NCI-H69 (cell line): ENCODE data around the gene GCNA.
A peak's percentile ranks its signal among the peaks of the same experiment; 100 is the strongest.
"Not testable (repeated sequence)": the region's sequence is repeated elsewhere in the genome, so short reads cannot be mapped to it uniquely, and the experiment has no call there.

Source experiments
- DNase-seq: peaks from one replicate; lab custom pipeline; 2025; lab: John Stamatoyannopoulos, UW

Gene GCNA

DNA sequence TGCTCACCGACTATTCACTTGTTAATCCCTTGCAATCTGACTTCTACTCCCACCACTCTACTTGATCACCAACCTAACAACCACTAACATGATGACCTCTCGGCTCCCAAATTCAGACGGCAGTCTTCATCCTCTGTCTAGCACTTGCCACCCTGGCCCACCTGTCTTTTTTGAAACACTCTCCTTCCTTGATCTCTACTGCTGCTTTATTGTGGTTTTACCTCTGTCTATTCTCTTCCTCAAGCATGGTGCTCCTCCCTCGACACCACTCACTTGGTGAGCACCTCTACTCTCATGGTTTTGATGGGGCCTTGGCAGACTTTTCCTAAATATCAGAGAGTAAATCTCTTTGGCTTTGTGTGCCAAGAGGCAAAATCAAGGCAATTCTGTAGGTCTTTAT lies 61.8 kb downstream of the GCNA start:
- DNase-seq: no peak

DNA sequence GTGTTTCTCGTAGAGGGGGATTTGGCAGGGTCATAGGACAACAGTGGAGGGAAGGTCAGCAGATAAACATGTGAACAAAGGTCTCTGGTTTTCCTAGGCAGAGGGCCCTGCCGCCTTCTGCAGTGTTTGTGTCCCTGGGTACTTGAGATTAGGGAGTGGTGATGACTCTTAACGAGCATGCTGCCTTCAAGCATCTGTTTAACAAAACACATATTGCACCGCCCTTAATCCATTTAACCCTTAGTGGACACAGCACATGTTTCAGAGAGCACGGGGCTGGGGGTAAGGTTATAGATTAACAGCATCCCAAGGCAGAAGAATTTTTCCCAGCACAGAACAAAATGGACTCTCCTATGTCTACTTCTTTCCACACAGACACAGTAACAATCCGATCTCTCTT lies 66.2 kb downstream of the GCNA start:
- not testable (repeated sequence) for DNase-seq

DNA sequence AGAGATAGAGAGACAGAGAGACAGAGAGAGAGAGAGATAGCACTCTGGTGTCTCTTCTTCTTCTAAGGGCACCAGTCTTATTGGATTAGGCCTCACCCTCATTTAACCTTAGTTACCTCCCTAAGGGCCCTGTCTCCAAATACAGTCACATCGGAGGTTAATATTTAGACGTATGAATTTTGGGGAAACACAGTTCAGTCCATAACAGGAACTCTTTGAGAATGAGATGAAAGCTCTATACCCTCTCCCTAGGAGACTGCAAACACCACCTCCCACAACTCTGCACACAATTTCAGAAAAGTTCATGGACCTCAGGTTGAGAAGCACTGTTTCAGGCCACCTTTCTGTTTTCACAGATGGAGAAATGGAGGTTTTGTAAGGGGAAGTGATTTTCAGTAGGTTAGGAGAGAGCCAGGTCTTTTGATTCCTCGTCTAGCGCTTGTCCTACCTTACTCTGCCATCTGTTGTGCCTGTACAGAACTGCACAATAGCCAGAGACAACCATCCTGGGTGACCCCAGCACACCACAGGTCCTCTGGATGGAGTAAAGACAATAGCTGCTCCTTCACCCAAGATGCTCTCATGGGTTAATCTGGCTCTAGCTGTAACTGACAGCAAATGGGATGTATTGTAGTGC lies 72.2 kb downstream of the GCNA start:
- DNase-seq: peak; percentile 0

DNA sequence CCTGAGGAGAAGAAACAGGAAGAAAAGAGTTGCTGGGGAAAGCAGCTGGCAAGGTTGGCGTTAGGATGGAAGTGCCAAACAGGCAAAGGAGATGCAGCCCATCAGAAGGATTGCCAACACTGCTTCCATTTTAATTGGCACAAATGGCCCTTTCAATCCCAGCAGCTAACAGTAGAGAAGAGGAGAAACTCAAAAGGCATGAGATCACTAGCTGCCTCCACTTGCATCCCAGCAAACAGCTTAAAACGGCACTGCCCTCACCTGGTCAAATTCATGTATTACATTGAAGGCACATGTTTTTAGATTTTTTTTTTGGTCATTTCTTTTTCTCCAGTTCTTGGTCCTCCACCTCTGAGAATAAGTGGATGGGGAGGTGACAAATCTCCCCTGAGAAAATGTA lies 74.2 kb downstream of the GCNA start:
- peak; percentile 45 for DNase-seq

DNA sequence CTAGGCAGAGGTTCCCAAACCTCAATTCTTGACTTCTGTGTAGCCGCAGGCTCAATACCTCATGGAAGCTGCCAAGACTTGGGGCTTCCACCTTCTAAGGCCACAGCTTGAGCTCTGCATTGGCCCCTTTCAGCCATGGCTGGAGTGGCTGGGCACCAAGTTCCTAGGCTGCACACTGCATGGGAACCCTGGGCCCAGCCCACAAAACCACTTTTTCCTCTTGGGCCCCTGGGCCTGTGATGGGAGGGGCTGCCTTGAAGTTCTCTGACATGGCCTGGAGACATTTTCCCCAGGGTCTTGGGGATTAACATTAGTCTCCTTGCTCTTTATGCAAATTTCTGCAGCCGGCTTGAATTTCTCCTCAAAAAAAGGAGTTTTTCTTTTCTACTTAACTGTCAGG lies 75.1 kb downstream of the GCNA start:
- DNase-seq: no peak

DNA sequence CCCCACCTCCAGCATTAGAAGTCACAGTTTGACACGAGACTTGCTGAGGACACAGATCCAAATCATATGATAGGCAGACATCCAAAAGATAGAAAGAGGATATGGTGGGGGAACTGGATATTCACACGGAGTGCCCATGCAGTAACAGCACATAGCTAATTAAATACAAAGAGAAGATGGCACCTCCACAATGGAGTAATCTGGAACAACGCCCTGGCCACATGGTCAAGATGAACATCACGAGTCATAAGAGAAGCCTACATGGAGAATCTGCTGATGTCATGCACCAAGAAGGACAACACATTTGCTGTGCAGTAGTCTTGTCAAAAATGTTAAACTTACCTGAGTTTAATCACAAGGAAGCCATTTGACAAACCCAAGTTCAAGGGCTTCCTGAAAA lies 79.0 kb downstream of the GCNA start:
- no peak for DNase-seq

DNA sequence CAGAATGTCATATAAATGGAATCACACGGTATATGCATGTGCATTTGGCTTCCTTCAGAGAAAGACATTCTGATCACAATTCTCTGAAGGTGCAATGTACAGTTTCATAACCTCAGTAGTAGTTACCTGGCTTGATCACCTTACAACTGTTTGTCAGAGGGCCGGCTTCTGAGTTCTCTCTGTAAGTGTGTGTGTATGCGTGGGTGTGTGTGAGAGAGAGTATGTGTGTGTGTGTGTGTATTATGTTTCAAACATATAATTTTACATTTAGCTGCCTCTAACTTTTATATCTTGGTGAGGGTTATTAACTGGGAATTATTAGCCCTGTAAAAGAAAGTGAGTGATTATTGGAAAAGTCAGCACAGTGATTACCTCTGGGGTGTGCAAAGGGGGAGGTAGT lies 81.1 kb downstream of the GCNA start:
- DNase-seq: no peak

DNA sequence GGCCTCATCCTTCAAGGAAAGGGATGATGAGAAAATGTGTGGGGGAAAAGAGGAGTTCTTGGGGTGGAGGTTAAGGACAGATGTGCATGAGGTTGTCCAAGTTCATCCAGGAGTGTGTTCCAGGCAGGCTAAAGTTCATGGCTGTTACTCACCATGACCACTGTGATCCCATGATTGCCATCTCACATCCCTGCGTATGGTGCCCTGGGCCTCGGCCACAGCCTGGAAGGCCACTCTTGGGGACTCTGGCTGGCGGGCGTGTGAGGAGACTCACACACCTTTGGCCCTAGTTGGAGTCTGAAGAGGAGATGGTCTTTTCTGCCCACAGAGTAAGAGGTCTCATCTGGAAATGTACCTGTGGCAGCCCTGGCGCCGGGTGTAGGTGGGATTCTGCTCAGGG lies 81.7 kb downstream of the GCNA start:
- DNase-seq: no peak

DNA sequence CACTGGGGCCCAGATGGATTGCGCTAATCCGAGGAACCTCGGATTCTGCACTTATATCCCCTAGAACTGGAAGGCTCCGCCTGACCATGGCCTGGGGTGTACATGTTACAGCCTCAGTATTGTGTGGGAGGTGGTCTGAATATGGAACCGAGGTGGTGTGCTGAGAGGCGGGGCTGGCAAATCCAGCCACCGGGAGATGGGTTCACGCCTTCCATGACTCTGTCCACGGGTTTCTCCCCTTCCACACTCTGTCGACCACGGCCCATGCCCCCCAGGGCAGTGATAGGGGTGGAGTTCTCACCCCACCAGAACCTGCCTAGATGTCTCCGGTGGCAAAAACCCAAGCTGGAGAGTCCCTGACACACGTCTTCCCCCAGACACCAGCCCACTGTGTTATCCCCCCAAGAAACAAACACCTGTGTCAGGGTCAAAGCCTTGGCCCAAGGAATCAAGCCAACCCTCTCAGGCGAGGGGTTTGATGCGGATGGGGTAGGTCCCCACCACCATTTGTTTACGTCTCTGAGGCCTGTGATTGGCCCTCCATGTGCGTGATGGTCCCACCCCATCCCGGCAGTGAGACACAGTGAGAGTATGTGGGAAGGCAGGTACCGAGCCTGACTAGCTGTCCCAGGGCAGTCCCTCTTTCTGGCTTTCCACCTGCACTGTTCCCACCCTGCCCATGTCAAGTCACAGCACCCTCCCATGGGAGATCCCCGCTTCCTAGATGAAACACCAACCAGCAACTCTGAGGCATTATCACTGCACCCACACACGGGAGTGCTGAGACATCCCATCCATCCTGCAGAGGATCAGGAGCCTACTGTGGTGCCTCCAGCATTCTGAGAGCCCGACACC lies 82.6 kb downstream of the GCNA start:
- no peak for DNase-seq

DNA sequence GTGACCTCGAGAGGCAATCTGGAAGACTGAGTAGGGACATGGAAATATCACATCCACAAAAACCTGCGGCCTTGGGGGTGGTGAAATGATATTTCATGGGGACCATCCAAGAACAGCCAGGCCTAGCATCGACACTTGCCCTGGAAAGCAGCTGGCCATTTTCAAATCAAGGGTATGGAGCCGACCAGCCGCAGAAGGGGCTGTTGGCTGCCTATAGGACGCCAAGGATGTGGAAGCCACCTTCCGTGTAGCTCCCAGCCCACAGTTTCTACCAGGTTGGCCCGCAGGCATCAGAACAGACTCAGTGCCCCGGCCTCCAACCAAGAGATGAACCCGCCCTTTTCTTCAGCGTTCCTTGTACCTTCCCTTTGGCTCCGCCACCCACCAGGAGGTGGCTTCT lies 83.7 kb downstream of the GCNA start:
- no peak for DNase-seq

DNA sequence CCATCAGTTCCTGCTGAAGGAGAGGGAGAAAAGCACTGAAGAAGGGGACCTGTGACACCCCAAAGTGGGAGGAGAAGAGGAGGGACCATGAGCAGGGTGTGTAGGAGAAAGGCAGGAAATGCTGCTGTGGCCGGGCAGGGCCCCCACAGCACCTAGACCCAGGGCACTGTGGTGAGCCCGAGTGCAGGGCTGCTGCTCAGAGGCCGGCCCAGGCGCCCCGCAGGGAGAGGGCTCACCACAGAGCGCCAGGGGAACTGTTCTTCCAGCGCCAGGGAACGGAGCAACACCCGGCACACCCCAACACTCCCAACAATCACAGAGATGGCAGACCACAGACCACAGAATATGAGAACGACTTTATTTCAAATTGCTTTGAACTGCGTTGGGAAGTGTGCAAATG lies 84.4 kb downstream of the GCNA start:
- not testable (repeated sequence) for DNase-seq
